ENCODE data around the gene LGALS9. TPM values are rescaled to one million over a fixed set of nuclear protein-coding genes. Genes with fewer than 3 reads are reported as not detected.

The LGALS9 gene
- total and polyA plus RNA-seq, 9 of the 15 experiments (the other 6 are each of a cell fraction or from before 2014, with no cell fraction given): 0.45 to 6.9 (median 2.8) TPM

DNA sequence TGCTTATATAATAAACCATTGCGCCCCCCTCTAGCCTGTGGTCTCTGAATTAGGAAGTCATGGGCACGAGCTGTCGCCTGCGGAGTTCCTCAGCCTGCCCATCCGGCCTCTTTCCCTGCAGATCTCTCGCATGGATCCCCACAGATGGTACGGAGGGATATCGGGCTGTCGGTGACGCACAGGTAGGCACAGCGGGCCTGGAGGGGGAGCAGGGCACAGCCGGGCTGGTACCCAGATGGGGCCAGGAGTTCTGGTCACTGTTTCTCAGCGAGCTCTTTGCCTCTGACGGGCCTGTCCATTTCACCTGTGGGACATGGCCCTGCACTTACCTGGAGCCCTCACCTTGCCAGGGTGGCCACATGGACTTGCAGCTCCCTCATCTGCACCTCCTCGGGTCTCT, 42.6 kb upstream of the LGALS9 start:
- BruUV-seq (replicated peaks): no TSS peak
- H4K20me1 ChIP-seq (replicated peaks; ENCODE audit: control insufficient read depth, insufficient read depth, low read length): no peaks in the 10 kb centered on the region
- intact Hi-C loops (cut with micrococcal nuclease): no loop called here
- TF ChIP-seq MAFG (tag; conservative IDR thresholded peaks at IDR 0.05): no peak
- peak; percentile 59; the same call in 1 of the 2 replicates for TF ChIP-seq POLR2G (IDR thresholded peaks at IDR 0.05; ENCODE audit: low read depth, low read length)
- CTCF ChIA-PET (ENCODE audit: low intra/inter-chr PET ratio): no interaction called here
- WGBS (ENCODE audit: insufficient coverage, low coverage, missing lambda C conversion rate): 92% methylated on average over 11 of the region's 15 CpGs
- H3K79me2 ChIP-seq (ENCODE audit: control insufficient read depth, insufficient read depth, low read length): peaks cover 8% of the 10 kb centered on the region; the same call in 1 of the 3 replicates
- no peak overlapping the region for H3K4me3 ChIP-seq
- H3K27me3 ChIP-seq (ENCODE audit: control insufficient read depth in 2 of 2, insufficient read depth in 2 of 2, low read length in 2 of 2): no peaks in the 10 kb centered on the region
- in situ Hi-C loops (cut with MboI): no loop called here
- H3K36me3 ChIP-seq (ENCODE audit: control insufficient read depth, insufficient read depth, low read length): peaks cover 91% of the 10 kb centered on the region
- FAIRE-seq: no peak
- H3K27ac ChIP-seq (ENCODE audit: extremely low read depth, low read depth, low read length): no peak overlapping the region
- POLR2A ChIA-PET: interaction anchor here (0.5 to 4.3 kb wide), 5 partner anchors 8 to 222 kb away, joined by 3 to 31 read pairs (median 5); no protein-coding TSS in a partner anchor
- H3K4me2 ChIP-seq (ENCODE audit: insufficient read depth, low read length): no peak overlapping the region
- H3K4me1 ChIP-seq (replicated peaks in 1 of 2; ENCODE audit: control insufficient read depth in 2 of 2, insufficient read depth in 2 of 2, low read length in 2 of 2): peaks cover 16 to 29% of the 10 kb centered on the region in 2 experiments; a peak in 4 of 5 replicates
- peak overlapping the region in 1 of 2 experiments; percentile 14; a peak in 2 of 4 replicates for H3K9ac ChIP-seq (ENCODE audit: insufficient read depth in 1 of 2, low read depth in 2 of 2, low read length in 2 of 2)
- no peak overlapping the region for H2AFZ ChIP-seq (ENCODE audit: low read depth, low read length)
- no peaks in the 10 kb centered on the region for H3K9me3 ChIP-seq (replicated peaks; ENCODE audit: control insufficient read depth, insufficient read depth, low read depth, low read length)
- no peak for DNase-seq (ENCODE audit: extremely low read depth in 1 of 4, low spot score in 3 of 4)
- H3K9me1 ChIP-seq (ENCODE audit: control insufficient read depth, insufficient read depth, low read length): no peaks in the 10 kb centered on the region
- no peak for ATAC-seq

DNA sequence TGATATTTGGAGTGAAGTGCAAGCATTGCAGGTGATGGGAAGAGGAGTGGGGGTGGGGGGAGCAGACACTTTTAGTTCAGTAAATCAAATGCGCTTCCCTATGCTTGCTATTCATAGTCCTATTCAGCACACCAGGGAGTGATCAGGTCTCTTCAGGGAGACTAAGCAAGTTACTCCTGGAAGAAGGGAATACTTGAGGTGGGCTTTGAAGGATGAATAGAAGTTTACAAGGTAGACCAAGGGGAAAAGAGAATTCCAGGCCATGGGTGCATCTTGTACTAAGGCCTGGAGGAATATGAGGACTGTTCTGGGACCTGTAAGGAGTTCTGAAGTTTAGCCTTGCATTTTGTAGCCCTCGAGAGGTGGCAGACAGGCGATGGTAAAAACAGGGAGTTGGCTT, 40.1 kb upstream of the LGALS9 start:
- no peak overlapping the region for H3K4me2 ChIP-seq (ENCODE audit: insufficient read depth, low read length)
- no peaks in the 10 kb centered on the region for H3K9me1 ChIP-seq (ENCODE audit: control insufficient read depth, insufficient read depth, low read length)
- no peaks in the 10 kb centered on the region for H4K20me1 ChIP-seq (replicated peaks; ENCODE audit: control insufficient read depth, insufficient read depth, low read length)
- WGBS (ENCODE audit: insufficient coverage, low coverage, missing lambda C conversion rate): 98% methylated on average over 3 of the region's 3 CpGs
- no peak overlapping the region for H3K4me3 ChIP-seq
- TF ChIP-seq, protein P1, sequence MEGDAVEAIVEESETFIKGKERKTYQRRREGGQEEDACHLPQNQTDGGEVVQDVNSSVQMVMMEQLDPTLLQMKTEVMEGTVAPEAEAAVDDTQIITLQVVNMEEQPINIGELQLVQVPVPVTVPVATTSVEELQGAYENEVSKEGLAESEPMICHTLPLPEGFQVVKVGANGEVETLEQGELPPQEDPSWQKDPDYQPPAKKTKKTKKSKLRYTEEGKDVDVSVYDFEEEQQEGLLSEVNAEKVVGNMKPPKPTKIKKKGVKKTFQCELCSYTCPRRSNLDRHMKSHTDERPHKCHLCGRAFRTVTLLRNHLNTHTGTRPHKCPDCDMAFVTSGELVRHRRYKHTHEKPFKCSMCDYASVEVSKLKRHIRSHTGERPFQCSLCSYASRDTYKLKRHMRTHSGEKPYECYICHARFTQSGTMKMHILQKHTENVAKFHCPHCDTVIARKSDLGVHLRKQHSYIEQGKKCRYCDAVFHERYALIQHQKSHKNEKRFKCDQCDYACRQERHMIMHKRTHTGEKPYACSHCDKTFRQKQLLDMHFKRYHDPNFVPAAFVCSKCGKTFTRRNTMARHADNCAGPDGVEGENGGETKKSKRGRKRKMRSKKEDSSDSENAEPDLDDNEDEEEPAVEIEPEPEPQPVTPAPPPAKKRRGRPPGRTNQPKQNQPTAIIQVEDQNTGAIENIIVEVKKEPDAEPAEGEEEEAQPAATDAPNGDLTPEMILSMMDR (IDR thresholded peaks at IDR 0.05 in 2 of 3, conservative IDR thresholded peaks at IDR 0.05 in 1 of 3; ENCODE audit: insufficient read depth in 2 of 3, low read depth in 1 of 3, low read length in 3 of 3): no peak
- H3K27me3 ChIP-seq (ENCODE audit: control insufficient read depth in 2 of 2, insufficient read depth in 2 of 2, low read length in 2 of 2): no peaks in the 10 kb centered on the region
- FAIRE-seq (no peak), DNase-seq (ENCODE audit: extremely low read depth in 1 of 4, low spot score in 3 of 4) (no peak), ATAC-seq (no peak)
- in situ Hi-C loops (cut with MboI): loop anchor here (10.0 kb wide), 1 partner anchor 216 kb away; no protein-coding TSS in a partner anchor
- peaks cover 92% of the 10 kb centered on the region for H3K36me3 ChIP-seq (ENCODE audit: control insufficient read depth, insufficient read depth, low read length)
- no peak overlapping the region for H3K27ac ChIP-seq (ENCODE audit: extremely low read depth, low read depth, low read length)
- no peak overlapping the region for H2AFZ ChIP-seq (ENCODE audit: low read depth, low read length)
- intact Hi-C loops (cut with micrococcal nuclease): no loop called here
- peaks cover 0 to 15% of the 10 kb centered on the region in 2 experiments; a peak in 3 of 5 replicates for H3K4me1 ChIP-seq (replicated peaks in 1 of 2; ENCODE audit: control insufficient read depth in 2 of 2, insufficient read depth in 2 of 2, low read length in 2 of 2)
- peak overlapping the region in 1 of 2 experiments; percentile 42; a peak in 1 of 4 replicates for H3K9ac ChIP-seq (ENCODE audit: insufficient read depth in 1 of 2, low read depth in 2 of 2, low read length in 2 of 2)
- BruUV-seq (replicated peaks): TSS peak; percentile 15
- CTCF ChIA-PET (ENCODE audit: low intra/inter-chr PET ratio): no interaction called here
- POLR2A ChIA-PET: interaction anchor here (0.5 to 1.3 kb wide), 4 partner anchors 9 to 246 kb away, joined by 3 to 4 read pairs (median 4); no protein-coding TSS in a partner anchor
- H3K79me2 ChIP-seq (ENCODE audit: control insufficient read depth, insufficient read depth, low read length): no peaks in the 10 kb centered on the region
- H3K9me3 ChIP-seq (replicated peaks; ENCODE audit: control insufficient read depth, insufficient read depth, low read depth, low read length): no peaks in the 10 kb centered on the region
